Stimulated activated CD4-positive, alpha-beta T cell treated with anti-CD3 and anti-CD28 coated beads, TNF-alpha, amount 100 ng/mL, for 1 hour (primary cell): ENCODE measurements around the gene RAB31.

Experiments used
- DNase-seq, 3 donors: peaks; one replicate each; pipeline ENCODE4 v3.0.0-alpha.2; 2020; ENCODE audit warnings: low read depth in 3 of 3, low spot score in 1 of 3

Gene RAB31

GRCh38 chr18:9712130-9712577 lies 4.1 kb downstream of the RAB31 start:
- no peak for DNase-seq

GRCh38 chr18:9712611-9713010 lies 4.5 kb downstream of the RAB31 start:
- no peak for DNase-seq

- no peak for DNase-seq
Observed at GRCh38 chr18:9714266-9715087, 6.4 kb downstream of the RAB31 start.

- no peak for DNase-seq
Observed at GRCh38 chr18:9715088-9715343, 6.9 kb downstream of the RAB31 start.

- no peak for DNase-seq
Observed at GRCh38 chr18:9715978-9716774, 8.1 kb downstream of the RAB31 start.

GRCh38 chr18:9716780-9717563 lies 8.9 kb downstream of the RAB31 start:
- no peak for DNase-seq

- DNase-seq = no peak
Observed at GRCh38 chr18:9719421-9719981, 11.4 kb downstream of the RAB31 start.

- no peak for DNase-seq
Observed at GRCh38 chr18:9720327-9720726, 12.2 kb downstream of the RAB31 start.

- no peak for DNase-seq
Observed at GRCh38 chr18:9721893-9722550, 13.9 kb downstream of the RAB31 start.

GRCh38 chr18:9722691-9723090 lies 14.6 kb downstream of the RAB31 start:
- no peak for DNase-seq

- no peak for DNase-seq
Observed at GRCh38 chr18:9724797-9725585, 16.9 kb downstream of the RAB31 start.

GRCh38 chr18:9726175-9726574 lies 18.1 kb downstream of the RAB31 start:
- no peak for DNase-seq

- no peak for DNase-seq
Observed at GRCh38 chr18:9726936-9727335, 18.8 kb downstream of the RAB31 start.

- DNase-seq = no peak
Observed at GRCh38 chr18:9730786-9731185, 22.7 kb downstream of the RAB31 start.

GRCh38 chr18:9731380-9731779 lies 23.3 kb downstream of the RAB31 start:
- DNase-seq = no peak

GRCh38 chr18:9732031-9732430 lies 23.9 kb downstream of the RAB31 start:
- DNase-seq = no peak

- DNase-seq = no peak
Observed at GRCh38 chr18:9734189-9734588, 26.1 kb downstream of the RAB31 start.

- no peak for DNase-seq
Observed at GRCh38 chr18:9735238-9735637, 27.1 kb downstream of the RAB31 start.

GRCh38 chr18:9735879-9736278 lies 27.8 kb downstream of the RAB31 start:
- no peak for DNase-seq

GRCh38 chr18:9736286-9736835 lies 28.3 kb downstream of the RAB31 start:
- DNase-seq = no peak
